ENCODE data around the gene TMEM132C. TPM values are rescaled to one million over a fixed set of nuclear protein-coding genes. Genes with fewer than 3 reads are reported as not detected.

The TMEM132C gene
- total RNA-seq, 2 experiments from 2014 or later = not detected

DNA sequence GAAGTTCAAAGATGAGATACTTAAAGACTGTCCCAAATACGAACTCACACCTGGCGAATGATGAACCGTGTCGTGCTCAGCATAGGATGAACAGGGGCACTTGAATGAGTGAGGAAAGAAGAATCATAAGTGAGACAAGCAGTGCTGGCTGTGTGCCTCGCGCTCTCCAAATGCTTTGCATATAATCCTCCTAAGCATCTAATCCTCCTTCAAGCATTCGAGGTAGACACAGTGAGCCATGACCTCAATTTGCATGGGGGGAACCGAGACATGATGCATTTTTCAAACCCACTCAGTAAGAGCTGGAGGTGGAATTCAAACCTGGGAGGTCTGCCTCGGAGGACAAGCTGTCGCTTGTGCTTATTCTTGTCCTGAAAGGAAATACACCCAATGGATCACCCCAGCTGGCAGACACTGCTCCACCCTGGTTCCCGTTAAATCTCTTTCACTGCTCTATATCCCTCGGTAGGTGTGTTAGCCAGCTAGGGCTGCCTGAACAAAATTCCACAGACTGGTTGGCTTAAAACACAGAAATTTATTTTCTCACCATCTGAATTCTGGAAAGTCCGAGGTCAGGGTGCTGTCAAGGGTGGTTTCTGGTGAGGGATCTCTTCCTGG is 282.7 kb downstream of the TMEM132C start:
- ChIA-PET CTCF (no interaction called here), POLR2A (no interaction called here)
- Mint-ChIP-seq H3K4me1 (no peaks in the 10 kb centered on the region), H3K9me3 (ENCODE audit: low read depth) (no peaks in the 10 kb centered on the region), H3K36me3 (ENCODE audit: low read depth) (no peaks in the 10 kb centered on the region), H3K4me3 (no peak overlapping the region), H3K27ac (no peak overlapping the region), H3K27me3 (peaks cover 2% of the 10 kb centered on the region)
- ATAC-seq = no peak
- intact Hi-C loops (cut with DNase I, micrococcal nuclease) = no loop called here
- DNase-seq = no peak

DNA sequence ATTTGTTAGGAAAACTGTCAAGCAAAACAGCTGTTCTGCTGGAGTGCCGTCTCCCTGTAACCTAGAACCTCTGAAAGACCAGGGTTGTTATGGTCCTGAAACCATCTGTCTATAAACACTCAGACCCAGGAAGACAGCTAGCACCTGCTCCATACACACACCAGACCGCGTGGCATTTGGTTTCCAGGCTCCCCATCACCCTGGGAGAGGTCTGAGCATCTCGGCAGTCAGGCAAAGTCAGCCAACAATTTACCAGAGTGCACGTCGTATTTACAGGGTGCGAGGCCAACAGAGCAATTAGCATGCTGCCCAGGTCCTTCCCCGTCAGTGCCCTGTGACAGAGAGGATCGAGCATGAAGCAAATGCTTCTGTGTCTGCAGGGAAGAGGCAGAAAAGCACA is 284.3 kb downstream of the TMEM132C start:
- Mint-ChIP-seq H3K36me3 (ENCODE audit: low read depth) (no peaks in the 10 kb centered on the region), H3K4me3 (no peak overlapping the region), H3K27me3 (peaks cover 2% of the 10 kb centered on the region), H3K9me3 (ENCODE audit: low read depth) (no peaks in the 10 kb centered on the region), H3K4me1 (no peaks in the 10 kb centered on the region), H3K27ac (no peak overlapping the region)
- intact Hi-C loops (cut with DNase I, micrococcal nuclease) = no loop called here
- no peak for ATAC-seq
- POLR2A ChIA-PET = no interaction called here
- CTCF ChIA-PET = no interaction called here
- no peak for DNase-seq

DNA sequence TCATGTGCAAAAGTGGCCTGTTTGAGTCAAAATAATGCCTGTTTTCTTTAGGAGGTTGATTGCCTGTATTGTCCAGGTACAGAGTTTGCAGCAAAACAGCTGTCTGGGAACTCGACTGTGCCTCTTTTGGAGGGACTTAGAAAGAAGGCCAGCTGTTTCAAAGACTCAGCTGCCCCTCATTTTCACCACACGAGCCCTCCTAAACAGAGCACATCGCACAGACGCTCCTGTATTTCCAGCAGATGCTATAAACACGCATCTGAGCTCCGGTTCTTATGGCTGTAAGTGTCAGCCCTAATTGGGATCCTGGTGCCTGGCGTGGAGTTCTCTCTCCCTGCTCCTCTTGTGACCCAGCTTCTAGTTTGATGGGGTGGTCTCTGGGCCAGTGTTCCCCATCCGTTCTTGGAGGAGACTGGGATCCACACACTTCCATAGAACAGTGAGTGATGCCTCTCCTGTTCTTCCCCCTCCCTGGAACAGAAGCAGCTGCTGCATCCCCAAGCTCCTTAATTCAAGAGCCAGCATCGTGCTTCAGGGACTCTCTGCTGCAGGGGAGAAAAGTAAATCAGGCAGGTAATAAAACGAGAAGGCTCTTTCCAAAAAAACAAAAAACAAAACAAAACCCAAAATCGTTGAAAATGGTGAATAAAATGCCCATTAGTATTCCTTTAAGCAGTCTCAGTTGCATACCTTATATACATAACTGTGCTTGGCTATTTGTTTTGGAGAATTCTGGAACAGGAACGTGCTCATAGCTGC is 287.8 kb downstream of the TMEM132C start:
- DNase-seq (no peak), ATAC-seq (no peak)
- no peaks in the 10 kb centered on the region for H3K4me1 Mint-ChIP-seq
- CTCF ChIA-PET = no interaction called here
- intact Hi-C loops (cut with DNase I, micrococcal nuclease) = no loop called here
- H3K27me3 Mint-ChIP-seq = peaks cover 2% of the 10 kb centered on the region
- no peaks in the 10 kb centered on the region for H3K36me3 Mint-ChIP-seq (ENCODE audit: low read depth)
- no peak overlapping the region for H3K4me3 Mint-ChIP-seq
- POLR2A ChIA-PET = no interaction called here
- H3K9me3 Mint-ChIP-seq (ENCODE audit: low read depth) = peaks cover 16% of the 10 kb centered on the region
- H3K27ac Mint-ChIP-seq = no peak overlapping the region

DNA sequence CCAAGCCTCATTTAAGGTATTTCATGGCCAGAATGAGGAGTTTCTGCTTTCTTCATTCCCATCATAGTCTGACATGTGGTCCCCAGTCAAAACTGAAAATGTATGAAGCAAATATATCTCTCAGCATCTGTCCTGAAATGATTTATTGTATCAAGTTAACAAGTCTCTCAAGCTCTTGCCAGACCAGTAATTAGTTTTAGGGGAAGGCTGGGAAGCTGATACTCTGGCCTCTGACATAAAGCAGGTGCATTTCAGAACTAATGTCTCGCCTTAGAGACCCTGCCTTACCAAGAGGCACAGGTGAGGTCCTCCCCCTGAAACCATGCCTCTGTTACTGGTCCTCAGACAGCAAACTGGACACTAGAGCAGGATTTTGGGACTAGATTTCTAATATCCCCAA is 290.3 kb downstream of the TMEM132C start:
- Mint-ChIP-seq H3K36me3 (ENCODE audit: low read depth) (no peaks in the 10 kb centered on the region), H3K4me1 (no peaks in the 10 kb centered on the region), H3K27ac (no peak overlapping the region), H3K9me3 (ENCODE audit: low read depth) (peaks cover 16% of the 10 kb centered on the region), H3K27me3 (no peaks in the 10 kb centered on the region), H3K4me3 (no peak overlapping the region)
- POLR2A ChIA-PET = no interaction called here
- ATAC-seq (no peak), DNase-seq (no peak)
- CTCF ChIA-PET = no interaction called here
- intact Hi-C loops (cut with DNase I, micrococcal nuclease) = no loop called here

DNA sequence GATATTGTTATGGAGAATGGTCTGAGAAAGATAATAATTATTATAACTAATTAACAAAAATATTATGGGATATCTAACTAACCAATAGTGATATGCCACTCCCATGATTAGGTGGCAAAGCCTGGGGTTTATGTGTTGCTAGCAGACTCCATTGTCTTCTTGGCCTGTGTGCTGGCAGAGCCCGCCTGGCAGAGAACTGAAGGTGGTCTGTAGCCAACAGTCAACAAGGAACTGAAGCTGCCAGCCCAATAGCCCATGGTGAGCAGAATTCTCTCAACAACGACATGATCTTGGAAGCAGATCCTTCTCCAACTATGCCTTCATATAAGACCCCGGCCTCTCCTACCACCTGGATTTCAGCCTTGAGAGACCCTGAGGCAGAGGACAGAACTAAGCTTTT is 298.0 kb downstream of the TMEM132C start:
- H3K4me1 Mint-ChIP-seq = no peaks in the 10 kb centered on the region
- intact Hi-C loops (cut with DNase I, micrococcal nuclease) = no loop called here
- H3K27ac Mint-ChIP-seq = no peak overlapping the region
- H3K4me3 Mint-ChIP-seq = no peak overlapping the region
- peaks cover 3% of the 10 kb centered on the region for H3K9me3 Mint-ChIP-seq (ENCODE audit: low read depth)
- POLR2A ChIA-PET = no interaction called here
- CTCF ChIA-PET = no interaction called here
- ATAC-seq = no peak
- H3K27me3 Mint-ChIP-seq = no peaks in the 10 kb centered on the region
- H3K36me3 Mint-ChIP-seq (ENCODE audit: low read depth) = no peaks in the 10 kb centered on the region
- DNase-seq = no peak

DNA sequence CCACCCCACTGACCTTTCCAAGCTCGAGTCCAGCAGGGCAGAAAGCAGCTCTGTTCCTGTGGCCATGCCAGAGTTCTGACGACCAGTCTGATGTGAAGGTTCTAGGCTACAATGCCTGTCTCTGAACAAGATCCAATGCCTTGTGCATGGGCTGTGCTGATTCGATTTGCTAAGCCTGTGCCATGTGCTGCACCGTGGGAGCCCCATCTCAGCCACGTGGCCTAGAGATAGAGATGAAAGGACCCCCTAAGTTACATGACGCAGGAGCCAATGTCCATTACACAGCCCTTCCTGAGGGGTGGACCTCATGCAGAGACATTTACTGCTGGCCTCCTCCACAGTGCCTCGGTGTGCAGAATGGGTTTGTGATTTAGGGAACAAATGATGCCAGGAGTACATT is 300.8 kb downstream of the TMEM132C start:
- POLR2A ChIA-PET = no interaction called here
- DNase-seq = no peak
- H3K9me3 Mint-ChIP-seq (ENCODE audit: low read depth) = peaks cover 7% of the 10 kb centered on the region
- H3K36me3 Mint-ChIP-seq (ENCODE audit: low read depth) = no peaks in the 10 kb centered on the region
- intact Hi-C loops (cut with DNase I, micrococcal nuclease) = no loop called here
- peaks cover 4% of the 10 kb centered on the region for H3K4me1 Mint-ChIP-seq
- no peak overlapping the region for H3K4me3 Mint-ChIP-seq
- no peak for ATAC-seq
- H3K27ac Mint-ChIP-seq = no peak overlapping the region
- CTCF ChIA-PET = no interaction called here
- no peaks in the 10 kb centered on the region for H3K27me3 Mint-ChIP-seq

DNA sequence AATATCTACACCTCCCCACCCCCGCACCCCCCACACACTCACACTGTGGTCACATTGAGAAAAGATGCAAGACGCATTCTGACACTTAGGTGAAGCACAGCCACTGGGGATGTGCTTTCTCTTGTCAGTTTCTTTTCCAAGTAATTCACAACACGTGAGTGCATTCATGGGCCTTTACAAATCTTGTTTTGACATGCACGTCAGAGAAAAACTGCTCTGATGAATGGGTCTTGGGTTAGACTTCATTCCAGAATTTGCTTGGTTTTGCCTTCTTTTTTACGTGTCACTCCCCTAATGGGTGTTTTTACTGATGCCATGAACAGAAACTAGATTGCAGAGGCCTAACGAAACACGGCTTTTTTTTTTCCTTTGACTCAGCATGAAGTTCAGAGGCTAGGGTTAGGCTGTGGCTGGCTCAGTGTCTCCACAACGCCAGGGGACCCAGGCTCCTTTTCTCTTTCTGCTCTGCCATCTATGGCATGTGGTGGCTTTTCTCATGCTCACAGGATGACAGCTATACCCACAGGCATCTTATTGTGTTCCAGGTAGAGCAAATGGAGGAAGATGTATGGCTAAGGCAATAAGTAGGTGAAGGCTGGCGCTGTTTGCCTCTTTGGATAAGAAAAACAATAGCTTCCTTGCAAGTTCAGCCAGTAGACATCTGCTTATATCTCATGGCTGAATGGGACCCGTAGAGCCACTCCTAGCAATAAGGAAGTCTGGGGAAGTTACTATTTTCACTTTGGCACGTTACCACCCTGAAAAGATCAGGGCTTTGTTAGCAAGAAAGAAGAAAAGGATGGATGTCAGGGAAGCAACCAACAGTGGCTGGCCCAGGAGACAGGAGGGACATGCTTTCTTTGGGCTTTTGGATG is 303.5 kb downstream of the TMEM132C start:
- Mint-ChIP-seq H3K4me1 (peaks cover 4% of the 10 kb centered on the region), H3K4me3 (no peak overlapping the region), H3K9me3 (ENCODE audit: low read depth) (peaks cover 10% of the 10 kb centered on the region), H3K27ac (peak overlapping the region; percentile 25), H3K27me3 (no peaks in the 10 kb centered on the region), H3K36me3 (ENCODE audit: low read depth) (no peaks in the 10 kb centered on the region)
- ChIA-PET POLR2A (no interaction called here), CTCF (no interaction called here)
- DNase-seq (peak; percentile 51), ATAC-seq (peak; percentile 82)
- intact Hi-C loops (cut with DNase I, micrococcal nuclease) = no loop called here

DNA sequence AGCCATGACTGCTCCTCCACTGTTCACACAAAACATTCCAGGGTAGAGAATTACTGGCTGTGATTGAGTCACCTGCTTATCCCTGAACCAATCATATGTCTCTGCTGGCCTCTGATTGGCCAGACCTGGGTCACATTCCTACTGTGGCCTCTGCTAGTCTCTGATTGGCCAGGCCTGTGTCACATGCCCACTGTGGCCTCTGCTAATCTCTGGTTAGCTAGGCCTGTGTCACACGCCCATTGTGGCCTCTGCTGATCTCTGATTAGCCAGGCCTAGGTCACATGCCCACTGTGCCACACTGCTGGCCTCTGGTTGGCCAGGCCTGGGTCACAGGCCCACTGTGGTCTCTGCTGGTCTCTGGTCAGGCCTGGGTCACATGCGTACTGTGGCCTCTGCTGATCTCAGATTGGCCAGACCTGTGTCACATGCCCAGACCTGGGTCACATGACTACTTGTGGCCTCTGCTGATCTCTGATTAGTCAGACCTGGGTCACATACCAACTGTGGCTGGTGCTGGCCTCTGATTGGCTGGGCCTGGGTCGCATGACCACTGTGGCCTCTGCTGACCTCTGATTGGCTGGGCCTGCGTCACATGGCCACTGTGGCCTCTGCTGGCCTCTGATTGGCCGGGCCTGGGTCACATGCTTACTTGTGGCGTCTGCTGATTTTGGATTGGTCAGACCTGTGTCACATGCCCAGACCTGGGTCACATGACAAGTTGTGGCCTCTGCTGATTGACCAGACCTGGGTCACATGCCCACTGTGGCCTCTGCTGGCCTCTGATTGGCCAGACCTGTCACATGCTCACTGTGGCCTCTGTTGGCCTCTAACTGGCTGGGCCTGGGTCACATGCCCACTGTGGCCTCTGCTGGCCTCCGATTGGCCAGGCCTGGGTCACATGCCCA is 305.2 kb downstream of the TMEM132C start:
- H3K36me3 Mint-ChIP-seq (ENCODE audit: low read depth) = no peaks in the 10 kb centered on the region
- no peak overlapping the region for H3K27ac Mint-ChIP-seq
- POLR2A ChIA-PET = no interaction called here
- peaks cover 4% of the 10 kb centered on the region for H3K4me1 Mint-ChIP-seq
- ATAC-seq = peak; percentile 8
- no peak overlapping the region for H3K4me3 Mint-ChIP-seq
- no peaks in the 10 kb centered on the region for H3K27me3 Mint-ChIP-seq
- peak; percentile 13 for DNase-seq
- CTCF ChIA-PET = no interaction called here
- intact Hi-C loops (cut with DNase I, micrococcal nuclease) = no loop called here
- H3K9me3 Mint-ChIP-seq (ENCODE audit: low read depth) = peaks cover 7% of the 10 kb centered on the region

DNA sequence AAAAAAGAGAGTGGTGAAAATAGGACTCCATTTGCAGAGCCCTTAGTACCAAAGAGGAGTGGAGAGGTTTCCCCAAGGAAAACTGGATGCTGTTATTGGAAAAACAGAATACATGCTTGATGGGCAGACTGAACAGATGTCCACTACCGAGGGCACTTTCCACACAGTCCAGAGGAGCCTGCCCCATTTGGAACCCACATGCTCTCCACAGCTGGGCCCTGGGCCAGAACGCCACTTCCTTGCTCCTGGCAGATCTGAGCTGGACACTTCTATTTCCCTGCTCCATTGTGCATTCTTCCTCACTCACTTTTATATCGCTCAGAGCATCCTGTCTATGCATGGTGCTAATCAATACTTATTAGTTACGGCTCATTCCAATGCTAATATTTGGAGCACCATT is 306.9 kb downstream of the TMEM132C start:
- Mint-ChIP-seq H3K9me3 (ENCODE audit: low read depth) (peaks cover 7% of the 10 kb centered on the region), H3K27me3 (no peaks in the 10 kb centered on the region), H3K4me1 (peaks cover 4% of the 10 kb centered on the region), H3K36me3 (ENCODE audit: low read depth) (no peaks in the 10 kb centered on the region), H3K27ac (no peak overlapping the region), H3K4me3 (no peak overlapping the region)
- ATAC-seq (no peak), DNase-seq (no peak)
- POLR2A ChIA-PET = no interaction called here
- CTCF ChIA-PET = no interaction called here
- intact Hi-C loops (cut with DNase I, micrococcal nuclease) = no loop called here

DNA sequence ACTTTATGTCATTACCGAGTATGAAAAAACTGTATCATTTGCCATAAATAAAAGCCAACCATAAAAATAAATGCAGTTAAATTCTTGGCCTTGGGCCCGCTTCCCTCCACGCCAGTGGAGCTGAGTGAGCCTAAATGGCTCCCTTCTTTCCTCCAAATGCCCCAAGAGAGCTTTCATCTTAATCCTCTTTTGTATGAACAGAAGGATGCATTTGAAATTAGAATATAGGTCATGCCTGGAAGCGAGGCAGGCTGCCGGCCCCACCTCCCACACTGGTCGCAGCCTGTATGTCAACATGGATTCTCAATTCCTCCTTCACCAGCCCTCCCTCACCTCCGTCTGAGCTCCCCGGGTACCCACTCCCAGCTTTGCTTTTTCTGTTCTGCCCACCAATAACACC is 311.1 kb downstream of the TMEM132C start:
- no peak overlapping the region for H3K27ac Mint-ChIP-seq
- no peak overlapping the region for H3K4me3 Mint-ChIP-seq
- H3K9me3 Mint-ChIP-seq (ENCODE audit: low read depth) = peaks cover 3% of the 10 kb centered on the region
- H3K4me1 Mint-ChIP-seq = no peaks in the 10 kb centered on the region
- DNase-seq = no peak
- ChIA-PET CTCF (interaction anchor here (0.7 kb wide), 1 partner anchor 563 kb away, joined by 3 read pairs; no protein-coding TSS in a partner anchor), POLR2A (no interaction called here)
- no peaks in the 10 kb centered on the region for H3K27me3 Mint-ChIP-seq
- no peaks in the 10 kb centered on the region for H3K36me3 Mint-ChIP-seq (ENCODE audit: low read depth)
- ATAC-seq = no peak
- intact Hi-C loops (cut with DNase I, micrococcal nuclease) = no loop called here

DNA sequence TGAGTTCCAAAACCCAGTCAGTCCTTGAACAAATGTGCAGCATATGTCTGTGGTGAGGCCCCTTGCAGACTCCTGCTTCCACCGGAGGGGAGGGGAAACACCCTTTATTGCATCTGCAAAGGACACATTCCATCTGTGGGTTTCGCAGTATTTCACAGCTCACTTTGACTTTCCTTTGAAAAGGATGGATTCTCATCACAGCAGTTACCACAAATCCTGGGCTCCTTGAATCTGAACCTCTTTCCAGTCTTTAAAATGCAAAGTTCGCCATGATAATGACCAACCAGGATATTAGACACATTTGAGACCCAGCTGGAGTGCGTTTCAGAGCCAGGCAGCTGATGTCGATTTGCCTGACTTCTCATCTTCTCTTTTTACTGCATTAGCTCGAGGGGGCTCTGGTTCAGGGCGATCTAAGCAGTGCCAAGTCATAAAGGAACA is 314.4 kb downstream of the TMEM132C start:
- Mint-ChIP-seq H3K9me3 (ENCODE audit: low read depth) (no peaks in the 10 kb centered on the region), H3K27ac (no peak overlapping the region), H3K4me1 (no peaks in the 10 kb centered on the region), H3K27me3 (no peaks in the 10 kb centered on the region), H3K36me3 (ENCODE audit: low read depth) (no peaks in the 10 kb centered on the region), H3K4me3 (no peak overlapping the region)
- DNase-seq (no peak), ATAC-seq (no peak)
- CTCF ChIA-PET = interaction anchor here (0.5 kb wide), 1 partner anchor 1315 kb away, joined by 3 read pairs; no protein-coding TSS in a partner anchor
- intact Hi-C loops (cut with DNase I, micrococcal nuclease) = no loop called here
- POLR2A ChIA-PET = no interaction called here

Measured in activated CD4-positive, alpha-beta T cell treated with anti-CD3 and anti-CD28 coated beads for 36 hours (primary cell).